CMK (cell line): ENCODE data around the gene SMCO3.
"Not testable (repeated sequence)": the region's sequence is repeated elsewhere in the genome, so short reads cannot be mapped to it uniquely, and the experiment has no call there.

Experiments used
- DNase-seq: peaks from one replicate; pipeline ENCODE4 v3.0.0-alpha.2; 2010; ENCODE audit warnings: low read depth

Gene SMCO3

DNA sequence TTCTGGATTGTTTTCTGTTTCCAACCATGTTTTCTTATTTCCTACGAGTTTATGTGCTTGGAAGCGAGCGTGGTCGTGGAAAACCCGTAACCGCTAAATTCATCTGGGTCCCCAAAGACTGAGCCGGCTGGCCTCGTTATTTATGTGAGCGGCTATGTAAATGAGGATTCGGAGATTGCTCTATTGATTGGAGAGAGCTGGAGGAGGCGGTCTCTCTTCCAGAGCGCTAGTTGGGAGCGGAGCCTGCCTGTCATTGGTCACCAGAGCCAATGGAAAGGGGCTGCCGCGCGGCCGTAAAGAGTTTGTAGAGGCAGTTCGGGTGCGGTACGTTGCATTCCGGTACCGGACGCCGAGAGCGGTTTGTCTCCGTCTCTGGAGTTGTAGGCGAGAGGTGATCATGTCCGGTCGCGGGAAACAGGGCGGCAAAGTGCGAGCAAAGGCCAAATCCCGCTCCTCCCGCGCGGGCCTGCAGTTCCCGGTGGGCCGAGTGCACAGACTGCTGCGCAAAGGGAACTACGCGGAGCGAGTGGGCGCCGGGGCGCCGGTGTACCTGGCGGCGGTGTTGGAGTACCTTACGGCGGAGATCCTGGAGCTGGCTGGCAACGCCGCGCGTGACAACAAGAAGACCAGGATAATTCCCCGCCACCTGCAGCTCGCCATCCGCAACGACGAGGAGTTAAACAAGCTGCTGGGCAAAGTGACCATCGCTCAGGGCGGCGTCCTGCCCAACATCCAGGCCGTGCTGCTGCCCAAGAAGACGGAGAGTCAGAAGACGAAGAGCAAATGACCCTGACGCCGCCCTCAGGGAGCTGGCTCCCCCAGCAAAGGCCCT lies 39.7 kb downstream of the SMCO3 start:
- DNase-seq = no peak

GRCh38 chr12:14773685-14774073 lies 40.3 kb downstream of the SMCO3 start:
- DNase-seq = no peak

DNA sequence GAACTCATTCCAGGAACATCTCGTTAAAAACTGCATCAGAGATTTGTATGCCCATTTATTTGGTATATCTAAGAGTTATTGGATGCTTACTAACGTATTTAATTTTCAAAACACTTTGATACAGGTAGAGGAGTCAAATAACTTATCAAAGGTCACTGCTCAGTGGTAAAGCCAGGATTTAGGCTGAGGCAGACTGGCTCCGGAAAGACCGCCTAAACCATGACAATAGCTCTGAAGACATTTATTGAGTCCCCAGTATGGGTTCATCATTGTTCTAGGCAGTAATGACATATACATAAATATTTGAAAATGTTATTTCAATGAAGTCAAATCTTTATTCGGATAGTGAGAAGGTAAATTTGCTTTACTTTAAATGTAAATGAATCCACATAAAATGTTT lies 41.0 kb downstream of the SMCO3 start:
- no peak for DNase-seq

GRCh38 chr12:14771651-14772137 lies 42.3 kb downstream of the SMCO3 start:
- no peak for DNase-seq

GRCh38 chr12:14770496-14771461 lies 43.2 kb downstream of the SMCO3 start:
- DNase-seq = peak; percentile 52

DNA sequence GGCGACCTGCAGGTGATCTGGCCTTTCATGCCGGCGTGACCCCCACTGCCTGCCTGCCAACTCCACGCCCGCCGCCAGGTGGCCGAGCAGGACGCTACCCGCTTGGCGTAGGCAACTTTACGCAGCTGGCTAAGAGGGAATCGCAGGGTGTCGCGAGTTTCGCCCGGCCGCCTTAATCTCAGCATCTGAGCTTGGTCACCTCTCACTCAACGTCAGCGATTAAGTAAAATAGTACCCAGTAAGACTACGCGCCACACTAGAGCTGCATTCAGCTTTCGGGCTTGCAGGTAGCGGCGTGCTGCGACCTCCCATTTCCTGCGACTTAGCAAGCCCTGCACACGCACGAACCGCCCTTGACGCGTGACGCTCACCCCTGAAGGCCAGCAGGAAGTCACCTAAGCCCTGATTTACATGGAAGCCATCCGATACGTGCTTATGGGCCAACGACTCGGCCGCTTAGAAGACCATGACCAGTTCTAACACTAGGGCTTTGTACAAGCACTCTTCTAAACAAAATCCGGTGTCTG lies 44.0 kb downstream of the SMCO3 start:
- DNase-seq = no peak

DNA sequence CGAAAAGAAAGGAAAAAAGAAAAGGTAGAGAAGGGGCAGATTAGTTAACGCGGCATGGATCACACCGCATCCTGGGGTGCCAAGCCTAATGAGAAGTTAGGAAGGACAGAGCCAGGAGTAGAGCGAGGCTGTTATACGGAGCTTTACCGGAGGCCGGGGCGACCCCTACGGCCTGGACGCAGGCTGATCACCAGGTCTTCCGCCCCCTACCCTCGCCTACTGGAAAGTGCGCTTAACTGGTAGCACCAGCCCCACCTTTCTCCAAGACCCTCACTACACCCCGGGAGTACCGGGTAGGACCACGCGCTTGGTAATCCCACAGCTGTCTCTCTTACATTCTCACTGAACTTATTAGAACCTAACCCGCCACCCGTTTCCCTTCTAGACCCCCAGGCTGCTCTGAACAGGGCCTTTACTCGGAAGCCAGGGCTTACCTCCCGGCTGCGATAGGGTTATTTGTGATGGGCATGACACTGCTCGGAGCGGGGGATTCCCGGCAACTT lies 44.5 kb downstream of the SMCO3 start:
- no peak for DNase-seq

- DNase-seq = no peak
These were observed 45.1 kb downstream of the SMCO3 start for GRCh38 chr12:14768823-14769405.

- no peak for DNase-seq
These were observed 46.4 kb downstream of the SMCO3 start for GRCh38 chr12:14767617-14768016.

GRCh38 chr12:14766649-14767215 lies 47.2 kb downstream of the SMCO3 start:
- DNase-seq = no peak

DNA sequence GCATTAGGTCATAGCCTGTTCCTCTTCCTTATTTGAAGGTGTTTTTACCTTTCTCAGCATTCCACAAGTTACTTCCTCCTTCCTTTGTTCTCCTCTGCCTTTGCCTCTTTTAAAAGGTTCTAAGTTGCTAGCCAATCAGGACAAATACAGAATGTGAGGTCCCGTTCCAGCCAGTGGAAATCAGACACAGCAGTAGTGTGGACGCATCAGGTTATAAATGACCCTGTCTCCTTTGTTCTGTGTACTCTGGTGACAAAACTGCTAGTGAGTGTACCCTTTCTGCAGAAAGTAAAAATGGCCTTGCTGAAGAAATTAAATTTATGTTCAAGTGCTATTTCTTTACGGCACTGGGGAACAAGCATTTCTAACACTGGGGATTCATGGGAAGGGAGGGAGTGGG lies 48.0 kb downstream of the SMCO3 start:
- not testable (repeated sequence) for DNase-seq

- DNase-seq = no peak
These were observed 48.6 kb downstream of the SMCO3 start for GRCh38 chr12:14765398-14765797.

- not testable (repeated sequence) for DNase-seq
These were observed 54.2 kb downstream of the SMCO3 start for GRCh38 chr12:14759711-14760280.

DNA sequence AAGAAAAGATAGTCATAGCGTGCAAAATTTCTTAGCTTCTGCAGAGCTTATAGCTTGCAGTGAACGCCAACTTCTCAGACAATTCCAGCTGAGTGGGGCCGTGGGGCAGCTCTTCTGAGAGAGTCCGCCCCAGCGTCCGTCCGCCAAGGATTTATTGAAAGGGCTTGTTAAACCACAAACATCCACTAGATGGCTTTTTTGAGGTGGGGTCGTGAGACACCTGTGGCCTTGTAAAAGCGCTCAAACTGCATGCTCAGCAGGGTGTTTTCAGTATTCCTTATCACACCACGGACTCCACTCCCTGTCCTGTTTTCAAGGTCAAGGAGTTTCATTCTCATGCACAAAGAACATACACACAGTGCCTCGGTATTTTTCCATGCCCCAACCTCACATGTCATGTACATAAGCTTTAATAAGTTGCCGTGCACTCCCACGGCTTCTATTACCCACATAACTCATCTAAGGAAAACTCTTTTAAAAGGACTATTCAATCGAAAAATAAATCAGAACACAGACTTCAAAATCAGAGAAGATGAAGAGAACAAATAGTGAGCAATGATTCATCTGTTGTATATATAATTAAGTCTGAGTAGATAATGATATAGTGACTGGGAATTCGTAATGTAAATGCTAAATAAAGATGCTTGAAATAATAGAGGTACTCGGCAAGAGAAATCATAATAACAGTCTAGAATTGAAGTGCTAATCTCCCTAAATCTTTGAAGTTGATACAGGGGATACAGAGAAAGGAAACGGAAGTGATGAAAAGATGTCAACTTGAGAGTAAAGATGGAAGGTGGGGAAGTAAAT lies 57.4 kb downstream of the SMCO3 start:
- no peak for DNase-seq
